KMS-11 (cell line): ENCODE results near the gene OXSR1.
"Not testable (repeated sequence)": the region's sequence is repeated elsewhere in the genome, so short reads cannot be mapped to it uniquely, and the experiment has no call there.

Experiments used
- H2AFZ ChIP-seq: fragments of 200-600 bp; sonication (generic); 2 replicates; pipeline ENCODE4 v1.6.1; 2016; ENCODE audit warnings: antibody characterized with exemption, mixed run types, low read depth
- H3K27ac ChIP-seq: fragments of 200-600 bp; sonication (generic); 2 replicates; pipeline ENCODE4 v1.6.1; 2016; ENCODE audit warnings: mild to moderate bottlenecking, mixed run types
- H3K27me3 ChIP-seq: fragments of 200-600 bp; sonication (generic); 2 replicates; pipeline ENCODE4 v1.6.1; 2017; ENCODE audit warnings: mild to moderate bottlenecking, low read depth, mixed run types, moderate library complexity; ENCODE audit not compliant: insufficient read depth
- H3K36me3 ChIP-seq: fragments of 200-600 bp; sonication (generic); 2 replicates; pipeline ENCODE4 v1.6.1; 2017; ENCODE audit warnings: mild to moderate bottlenecking, mixed run types; ENCODE audit not compliant: insufficient read depth
- H3K4me1 ChIP-seq: fragments of 200-600 bp; sonication (generic); 2 replicates; pipeline ENCODE4 v1.6.1; 2016; ENCODE audit warnings: mild to moderate bottlenecking, low read depth, mixed run types; ENCODE audit not compliant: poor library complexity, severe bottlenecking
- H3K4me2 ChIP-seq: fragments of 200-600 bp; sonication (generic); 2 replicates; pipeline ENCODE4 v1.7.0; 2016; ENCODE audit warnings: mild to moderate bottlenecking, mixed run types
- H3K4me3 ChIP-seq: fragments of 200-600 bp; sonication (generic); IDR thresholded peaks from 2 replicates; pipeline ENCODE4 v1.6.1; 2017; ENCODE audit warnings: low read depth, low read length, mixed read lengths; ENCODE audit not compliant: insufficient read depth
- H3K79me2 ChIP-seq: fragments of 200-600 bp; sonication (generic); 2 replicates; pipeline ENCODE4 v1.6.1; 2016; ENCODE audit warnings: low read depth, mixed run types; ENCODE audit not compliant: insufficient read depth
- H3K9ac ChIP-seq: fragments of 200-600 bp; sonication (generic); 2 replicates; pipeline ENCODE4 v1.6.1; 2016; ENCODE audit warnings: mild to moderate bottlenecking, mixed run types
- H4K20me1 ChIP-seq: fragments of 200-600 bp; sonication (generic); 2 replicates; pipeline ENCODE4 v1.6.1; 2016; ENCODE audit warnings: mild to moderate bottlenecking, mixed run types; ENCODE audit not compliant: insufficient read depth
- TF ChIP-seq, protein P1 (sequence below): fragments of 200-600 bp; sonication (generic); conservative IDR thresholded peaks from 2 replicates; pipeline ENCODE4 v1.6.1; 2017; ENCODE audit warnings: low read depth, mild to moderate bottlenecking, antibody characterized with exemption, low read length, moderate library complexity, mixed read lengths

OXSR1 gene

DNA sequence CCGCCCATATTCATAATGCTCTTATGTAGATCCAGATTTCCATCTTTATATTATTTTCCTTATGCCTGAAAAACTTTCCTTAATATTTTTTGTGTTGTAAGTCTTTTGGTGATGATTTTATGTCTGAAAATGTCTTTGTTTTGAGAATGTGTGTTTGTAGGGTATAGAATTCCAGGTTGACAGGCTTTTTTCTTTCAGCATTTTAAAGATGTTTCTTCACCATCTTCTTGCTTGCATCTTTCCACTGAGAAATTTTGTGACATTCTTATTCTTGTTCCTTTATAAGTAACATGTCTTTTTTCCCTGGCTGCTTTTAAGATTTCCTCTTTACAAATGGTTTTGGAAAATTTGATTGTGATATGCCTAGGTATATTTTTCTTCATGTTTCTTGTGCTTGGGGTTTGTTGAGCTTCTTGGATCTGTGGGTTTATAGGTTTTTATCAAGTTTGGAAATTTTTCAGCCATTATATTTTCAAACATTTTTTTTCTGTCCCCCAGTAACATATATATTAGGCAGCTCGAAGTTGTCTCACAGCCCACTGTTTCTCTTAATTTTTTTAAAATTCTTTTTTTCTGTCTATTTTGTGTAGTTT, 73.2 kb downstream of the OXSR1 start:
- TF ChIP-seq, protein P1, sequence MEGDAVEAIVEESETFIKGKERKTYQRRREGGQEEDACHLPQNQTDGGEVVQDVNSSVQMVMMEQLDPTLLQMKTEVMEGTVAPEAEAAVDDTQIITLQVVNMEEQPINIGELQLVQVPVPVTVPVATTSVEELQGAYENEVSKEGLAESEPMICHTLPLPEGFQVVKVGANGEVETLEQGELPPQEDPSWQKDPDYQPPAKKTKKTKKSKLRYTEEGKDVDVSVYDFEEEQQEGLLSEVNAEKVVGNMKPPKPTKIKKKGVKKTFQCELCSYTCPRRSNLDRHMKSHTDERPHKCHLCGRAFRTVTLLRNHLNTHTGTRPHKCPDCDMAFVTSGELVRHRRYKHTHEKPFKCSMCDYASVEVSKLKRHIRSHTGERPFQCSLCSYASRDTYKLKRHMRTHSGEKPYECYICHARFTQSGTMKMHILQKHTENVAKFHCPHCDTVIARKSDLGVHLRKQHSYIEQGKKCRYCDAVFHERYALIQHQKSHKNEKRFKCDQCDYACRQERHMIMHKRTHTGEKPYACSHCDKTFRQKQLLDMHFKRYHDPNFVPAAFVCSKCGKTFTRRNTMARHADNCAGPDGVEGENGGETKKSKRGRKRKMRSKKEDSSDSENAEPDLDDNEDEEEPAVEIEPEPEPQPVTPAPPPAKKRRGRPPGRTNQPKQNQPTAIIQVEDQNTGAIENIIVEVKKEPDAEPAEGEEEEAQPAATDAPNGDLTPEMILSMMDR = no peak
- Histone ChIP-seq H3K4me2 (no peak overlapping the region), H3K4me1 (no peaks in the 10 kb centered on the region), H3K27ac (no peak overlapping the region), H3K79me2 (no peaks in the 10 kb centered on the region), H2AFZ (no peak overlapping the region), H3K36me3 (no peaks in the 10 kb centered on the region), H3K4me3 (no peak overlapping the region), H3K9ac (no peak overlapping the region), H3K27me3 (no peaks in the 10 kb centered on the region), H4K20me1 (no peaks in the 10 kb centered on the region)

DNA sequence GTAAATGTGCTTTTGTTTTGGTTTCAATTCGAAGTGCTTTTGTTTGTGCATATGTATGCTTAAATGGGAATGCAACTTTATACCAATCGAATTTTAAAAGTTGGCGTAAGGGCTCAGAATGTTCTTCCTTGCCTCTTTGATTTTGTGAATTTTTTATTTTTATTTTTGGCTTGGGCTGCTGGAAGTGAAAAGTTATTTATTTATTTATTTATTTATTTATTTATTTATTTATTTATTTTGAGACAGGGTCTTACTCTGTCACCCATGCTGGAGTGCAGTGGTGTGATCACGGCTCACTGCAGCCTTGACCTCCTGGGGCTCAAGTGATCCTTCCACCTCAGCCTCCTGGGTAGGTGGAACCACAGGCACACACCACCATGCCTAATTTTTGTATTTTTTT, 77.5 kb downstream of the OXSR1 start:
- not testable (repeated sequence) for H4K20me1 ChIP-seq, H3K4me3 ChIP-seq, H3K36me3 ChIP-seq, H3K4me1 ChIP-seq, H3K27me3 ChIP-seq, H2AFZ ChIP-seq, H3K79me2 ChIP-seq, H3K4me2 ChIP-seq, H3K27ac ChIP-seq, H3K9ac ChIP-seq

DNA sequence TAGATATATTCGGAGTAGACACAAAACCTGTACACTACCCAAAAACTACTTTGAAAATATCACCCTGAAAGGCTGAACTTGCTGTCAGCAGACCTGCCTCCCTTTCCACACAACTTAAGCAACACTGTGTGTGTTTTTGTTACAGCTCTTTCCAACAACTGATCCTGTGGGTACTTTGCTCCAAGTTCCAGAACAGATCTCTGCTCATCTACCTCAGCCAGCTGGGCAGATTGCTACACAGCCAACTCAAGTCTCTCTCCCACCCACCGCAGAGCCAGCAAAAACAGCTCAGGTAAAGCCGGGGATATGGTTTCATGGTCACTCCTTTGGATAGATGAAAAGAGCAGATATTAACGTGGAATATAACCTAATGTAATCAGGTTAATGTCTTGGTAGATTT, 80.6 kb downstream of the OXSR1 start:
- Histone ChIP-seq H3K27ac (no peak overlapping the region), H3K4me2 (no peak overlapping the region), H3K79me2 (no peaks in the 10 kb centered on the region), H4K20me1 (no peaks in the 10 kb centered on the region), H3K27me3 (no peaks in the 10 kb centered on the region), H3K36me3 (no peaks in the 10 kb centered on the region), H3K4me3 (no peak overlapping the region), H3K4me1 (no peaks in the 10 kb centered on the region), H3K9ac (no peak overlapping the region), H2AFZ (no peak overlapping the region)
- TF ChIP-seq, protein P1 = no peak

DNA sequence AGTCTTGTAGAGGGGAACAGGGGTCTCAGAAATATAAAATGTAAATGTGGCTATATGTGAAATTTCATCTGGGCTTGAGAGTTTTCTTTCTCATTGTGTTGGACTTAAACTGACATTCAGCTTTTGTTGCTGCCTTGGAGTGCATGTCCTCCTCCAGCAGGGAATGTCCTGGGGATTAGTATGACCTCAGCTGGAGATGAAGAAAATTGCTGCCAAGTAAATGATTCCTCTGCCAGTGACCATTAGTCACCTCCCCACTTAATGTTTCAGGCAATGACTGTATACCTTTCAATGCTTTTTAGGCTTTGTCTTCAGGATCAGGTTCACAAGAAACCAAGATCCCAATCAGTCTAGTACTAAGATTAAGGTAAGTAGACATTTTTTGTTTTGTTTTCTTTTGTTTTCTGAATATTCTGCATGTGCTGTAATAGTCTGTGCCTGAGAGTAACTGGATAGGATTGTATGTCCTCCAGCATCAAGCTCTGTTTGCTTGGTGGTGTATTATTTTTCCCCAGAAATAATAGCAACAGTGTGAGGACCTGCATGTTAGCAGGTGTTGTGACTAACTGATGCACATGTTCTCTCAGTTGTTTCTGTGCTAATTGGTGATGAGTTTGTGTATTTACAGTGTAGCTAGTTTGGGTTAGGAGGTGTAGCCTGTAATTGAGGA, 82.2 kb downstream of the OXSR1 start:
- 0 out of 2 replicates have a peak, but pooled peaks cover 2% of the 10 kb centered on the region for H3K36me3 ChIP-seq
- H3K4me2 ChIP-seq = no peak overlapping the region
- H3K79me2 ChIP-seq = no peaks in the 10 kb centered on the region
- H3K27me3 ChIP-seq = no peaks in the 10 kb centered on the region
- H3K4me1 ChIP-seq = no peaks in the 10 kb centered on the region
- H3K4me3 ChIP-seq = no peak overlapping the region
- no peaks in the 10 kb centered on the region for H4K20me1 ChIP-seq
- TF ChIP-seq, protein P1 = no peak
- H3K27ac ChIP-seq = no peak overlapping the region
- no peak overlapping the region for H3K9ac ChIP-seq
- no peak overlapping the region for H2AFZ ChIP-seq

DNA sequence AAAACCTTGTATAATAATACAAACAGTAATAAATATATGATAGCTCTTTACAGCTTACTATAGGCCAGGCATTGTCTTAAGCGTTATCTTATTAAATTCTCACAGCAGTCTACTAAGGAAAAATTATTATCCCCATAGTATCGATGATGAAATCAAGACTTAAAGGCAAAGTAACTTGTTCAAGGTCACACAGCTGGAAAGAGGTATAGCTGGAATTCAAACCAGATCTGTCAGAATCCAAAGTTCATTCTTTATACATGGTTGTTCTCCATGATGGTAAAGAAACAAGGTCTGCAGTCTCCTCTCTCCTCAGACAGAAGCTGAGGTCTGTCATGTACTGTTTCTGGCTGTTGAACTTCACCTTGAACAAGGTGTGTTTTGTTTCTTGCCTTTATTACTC, 84.9 kb downstream of the OXSR1 start:
- no peak overlapping the region for H2AFZ ChIP-seq
- no peak overlapping the region for H3K27ac ChIP-seq
- H3K4me2 ChIP-seq = no peak overlapping the region
- H3K9ac ChIP-seq = no peak overlapping the region
- H3K4me3 ChIP-seq = no peak overlapping the region
- H3K36me3 ChIP-seq = 0 out of 2 replicates have a peak, but pooled peaks cover 2% of the 10 kb centered on the region
- TF ChIP-seq, protein P1 = no peak
- H3K4me1 ChIP-seq = no peaks in the 10 kb centered on the region
- H3K79me2 ChIP-seq = no peaks in the 10 kb centered on the region
- H3K27me3 ChIP-seq = no peaks in the 10 kb centered on the region
- H4K20me1 ChIP-seq = no peaks in the 10 kb centered on the region
